Neural crest cell (in vitro differentiated cells): ENCODE measurements around the gene ALPK3. TPM values are rescaled to one million over a fixed set of nuclear protein-coding genes. Genes with fewer than 3 reads are reported as not detected.

ENCODE experiments used
- DNase-seq: peaks from one replicate; pipeline ENCODE4 v3.0.0; 2021; ENCODE audit warnings: low read depth, mixed read lengths, low spot score
- H3K27ac Mint-ChIP-seq: one replicate; pipeline ENCODE4 v1.8.0; 2021; ENCODE audit warnings: mild to moderate bottlenecking, mixed read lengths; ENCODE audit not compliant: unreplicated experiment
- H3K27me3 Mint-ChIP-seq: 2 replicates; pipeline ENCODE4 v1.8.0; 2021; ENCODE audit warnings: low read depth, mild to moderate bottlenecking, mixed read lengths
- H3K36me3 Mint-ChIP-seq: 2 replicates; pipeline ENCODE4 v1.8.0; 2021; ENCODE audit warnings: low read depth, mild to moderate bottlenecking, mixed read lengths
- H3K4me1 Mint-ChIP-seq: 2 replicates; pipeline ENCODE4 v1.8.0; 2021; ENCODE audit warnings: mixed read lengths
- H3K4me3 Mint-ChIP-seq: one replicate; pipeline ENCODE4 v1.8.0; 2021; ENCODE audit warnings: mild to moderate bottlenecking, mixed read lengths
- H3K9me3 Mint-ChIP-seq: 2 replicates; pipeline ENCODE4 v1.8.0; 2021; ENCODE audit warnings: mixed read lengths
- total RNA-seq: library from RNA; stranded (reverse); gene quantifications from 2 replicates; pipeline ENCODE4 v1.2.1, GENCODE V29; 2021
- TF ChIP-seq, protein P1 (sequence below): fragments of 200-600 bp; sonication (generic); conservative IDR thresholded peaks from 2 replicates; pipeline ENCODE4 v1.5.0; 2021; ENCODE audit warnings: antibody characterized with exemption, mild to moderate bottlenecking

The ALPK3 gene
- total RNA-seq, 1 donor from 2014 or later: 4.4 TPM

- Mint-ChIP-seq H3K4me3 (no peak overlapping the region), H3K4me1 (no peaks in the 10 kb centered on the region), H3K27me3 (no peaks in the 10 kb centered on the region), H3K36me3 (no peaks in the 10 kb centered on the region), H3K9me3 (no peaks in the 10 kb centered on the region), H3K27ac (no peak overlapping the region)
- TF ChIP-seq, protein P1, sequence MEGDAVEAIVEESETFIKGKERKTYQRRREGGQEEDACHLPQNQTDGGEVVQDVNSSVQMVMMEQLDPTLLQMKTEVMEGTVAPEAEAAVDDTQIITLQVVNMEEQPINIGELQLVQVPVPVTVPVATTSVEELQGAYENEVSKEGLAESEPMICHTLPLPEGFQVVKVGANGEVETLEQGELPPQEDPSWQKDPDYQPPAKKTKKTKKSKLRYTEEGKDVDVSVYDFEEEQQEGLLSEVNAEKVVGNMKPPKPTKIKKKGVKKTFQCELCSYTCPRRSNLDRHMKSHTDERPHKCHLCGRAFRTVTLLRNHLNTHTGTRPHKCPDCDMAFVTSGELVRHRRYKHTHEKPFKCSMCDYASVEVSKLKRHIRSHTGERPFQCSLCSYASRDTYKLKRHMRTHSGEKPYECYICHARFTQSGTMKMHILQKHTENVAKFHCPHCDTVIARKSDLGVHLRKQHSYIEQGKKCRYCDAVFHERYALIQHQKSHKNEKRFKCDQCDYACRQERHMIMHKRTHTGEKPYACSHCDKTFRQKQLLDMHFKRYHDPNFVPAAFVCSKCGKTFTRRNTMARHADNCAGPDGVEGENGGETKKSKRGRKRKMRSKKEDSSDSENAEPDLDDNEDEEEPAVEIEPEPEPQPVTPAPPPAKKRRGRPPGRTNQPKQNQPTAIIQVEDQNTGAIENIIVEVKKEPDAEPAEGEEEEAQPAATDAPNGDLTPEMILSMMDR: no peak
- no peak for DNase-seq
Measured at GRCh38 chr15:84861781-84862180, 44.6 kb downstream of the ALPK3 start.

- no peak overlapping the region for H3K27ac Mint-ChIP-seq
- no peaks in the 10 kb centered on the region for H3K9me3 Mint-ChIP-seq
- no peak overlapping the region for H3K4me3 Mint-ChIP-seq
- no peaks in the 10 kb centered on the region for H3K36me3 Mint-ChIP-seq
- DNase-seq: no peak
- H3K4me1 Mint-ChIP-seq: no peaks in the 10 kb centered on the region
- H3K27me3 Mint-ChIP-seq: no peaks in the 10 kb centered on the region
- TF ChIP-seq, protein P1: no peak
Measured at GRCh38 chr15:84862214-84862975, 45.2 kb downstream of the ALPK3 start.

DNA sequence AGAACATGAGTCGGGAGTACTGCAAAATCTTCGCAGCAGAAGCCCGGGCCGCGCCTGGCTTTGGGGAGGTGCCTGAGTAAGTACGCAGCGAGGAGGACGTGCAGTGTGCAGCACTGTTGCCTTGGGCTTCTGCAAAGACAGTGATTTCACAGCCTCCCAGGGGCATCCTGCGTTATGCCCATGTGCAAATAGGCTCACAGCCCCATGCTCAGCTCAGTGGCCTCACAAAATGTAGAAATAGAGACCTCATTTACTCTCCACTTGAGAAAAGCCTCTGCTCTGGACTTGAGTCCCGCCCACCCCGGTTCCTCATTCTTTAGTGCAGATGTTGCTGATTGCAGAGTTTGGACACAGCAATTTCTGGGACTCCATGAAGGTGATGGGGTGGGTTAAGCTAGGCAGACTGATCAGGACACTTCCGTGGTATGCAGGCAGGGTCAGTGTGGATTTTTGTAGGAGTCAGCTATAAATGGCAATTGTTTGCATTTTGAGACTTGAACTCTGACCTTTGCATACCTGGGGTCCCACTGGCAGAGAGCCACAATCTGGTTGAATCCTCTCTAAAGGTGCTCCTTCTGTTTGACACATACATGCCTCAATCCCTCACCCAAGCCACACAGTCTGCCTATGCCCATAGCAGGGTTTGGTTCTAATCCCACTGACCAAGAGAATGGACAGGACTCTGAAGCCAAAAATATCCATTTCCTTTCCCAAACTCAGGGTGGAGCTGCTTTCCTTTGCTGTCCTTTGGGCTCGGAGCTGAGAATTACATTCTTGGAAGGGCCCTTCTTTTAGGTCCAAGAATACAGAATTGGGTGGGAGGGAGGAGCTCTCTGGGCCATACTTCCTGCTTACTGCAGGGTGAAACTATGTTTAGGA is 46.6 kb downstream of the ALPK3 start:
- TF ChIP-seq, protein P1: no peak
- H3K27ac Mint-ChIP-seq: no peak overlapping the region

GRCh38 chr15:84864444-84864795 is 47.3 kb downstream of the ALPK3 start:
- Mint-ChIP-seq H3K27me3 (no peaks in the 10 kb centered on the region), H3K9me3 (no peaks in the 10 kb centered on the region), H3K4me1 (no peaks in the 10 kb centered on the region), H3K36me3 (no peaks in the 10 kb centered on the region), H3K27ac (no peak overlapping the region), H3K4me3 (no peak overlapping the region)
- DNase-seq: no peak
- TF ChIP-seq, protein P1: no peak

More for the DNA sequence above, 46.6 kb downstream of the ALPK3 start:
- no peak for DNase-seq
- Mint-ChIP-seq H3K36me3 (no peaks in the 10 kb centered on the region), H3K9me3 (no peaks in the 10 kb centered on the region), H3K27me3 (no peaks in the 10 kb centered on the region), H3K4me1 (no peaks in the 10 kb centered on the region), H3K4me3 (no peak overlapping the region)

GRCh38 chr15:84865074-84865569 is 48.0 kb downstream of the ALPK3 start:
- no peak overlapping the region for H3K4me3 Mint-ChIP-seq
- H3K4me1 Mint-ChIP-seq: no peaks in the 10 kb centered on the region
- H3K36me3 Mint-ChIP-seq: no peaks in the 10 kb centered on the region
- no peak for DNase-seq
- TF ChIP-seq, protein P1: no peak
- H3K9me3 Mint-ChIP-seq: no peaks in the 10 kb centered on the region
- H3K27ac Mint-ChIP-seq: peak overlapping the region; percentile 87
- H3K27me3 Mint-ChIP-seq: no peaks in the 10 kb centered on the region
